GM12872 (cell line): ENCODE results near the gene ILF2.

Source experiments
- TF ChIP-seq, protein P1 (sequence below): IDR thresholded peaks from 3 replicates; pipeline ENCODE4 v1.5.1; 2011; ENCODE audit warnings: low read depth, mild to moderate bottlenecking, low read length, moderate library complexity; ENCODE audit not compliant: insufficient read depth

Gene ILF2

GRCh38 chr1:153624965-153625611 is 45.7 kb downstream of the ILF2 start:
- TF ChIP-seq, protein P1, sequence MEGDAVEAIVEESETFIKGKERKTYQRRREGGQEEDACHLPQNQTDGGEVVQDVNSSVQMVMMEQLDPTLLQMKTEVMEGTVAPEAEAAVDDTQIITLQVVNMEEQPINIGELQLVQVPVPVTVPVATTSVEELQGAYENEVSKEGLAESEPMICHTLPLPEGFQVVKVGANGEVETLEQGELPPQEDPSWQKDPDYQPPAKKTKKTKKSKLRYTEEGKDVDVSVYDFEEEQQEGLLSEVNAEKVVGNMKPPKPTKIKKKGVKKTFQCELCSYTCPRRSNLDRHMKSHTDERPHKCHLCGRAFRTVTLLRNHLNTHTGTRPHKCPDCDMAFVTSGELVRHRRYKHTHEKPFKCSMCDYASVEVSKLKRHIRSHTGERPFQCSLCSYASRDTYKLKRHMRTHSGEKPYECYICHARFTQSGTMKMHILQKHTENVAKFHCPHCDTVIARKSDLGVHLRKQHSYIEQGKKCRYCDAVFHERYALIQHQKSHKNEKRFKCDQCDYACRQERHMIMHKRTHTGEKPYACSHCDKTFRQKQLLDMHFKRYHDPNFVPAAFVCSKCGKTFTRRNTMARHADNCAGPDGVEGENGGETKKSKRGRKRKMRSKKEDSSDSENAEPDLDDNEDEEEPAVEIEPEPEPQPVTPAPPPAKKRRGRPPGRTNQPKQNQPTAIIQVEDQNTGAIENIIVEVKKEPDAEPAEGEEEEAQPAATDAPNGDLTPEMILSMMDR: no peak

DNA sequence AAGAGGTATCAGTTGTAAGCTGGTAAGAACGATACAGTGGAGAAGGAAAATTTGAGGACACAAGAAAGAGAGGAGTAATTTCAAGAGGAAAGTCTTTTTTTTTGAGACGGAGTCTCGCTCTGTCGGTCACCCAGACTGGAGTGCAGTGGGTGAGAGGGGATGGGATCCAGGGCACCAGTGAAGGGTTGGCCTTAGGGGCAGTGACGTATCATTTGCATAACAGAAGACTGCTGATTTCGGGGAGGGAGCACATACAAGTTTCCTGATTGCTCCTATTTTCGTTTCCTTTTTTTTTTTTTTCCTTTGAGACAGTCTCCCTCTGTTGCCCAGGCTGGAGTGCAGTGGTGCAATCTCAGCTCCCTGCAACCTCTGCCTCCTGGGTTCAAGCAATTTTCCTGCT is 47.7 kb downstream of the ILF2 start:
- TF ChIP-seq, protein P1: no peak

GRCh38 chr1:153619171-153619570 is 51.6 kb downstream of the ILF2 start:
- TF ChIP-seq, protein P1: no peak

DNA sequence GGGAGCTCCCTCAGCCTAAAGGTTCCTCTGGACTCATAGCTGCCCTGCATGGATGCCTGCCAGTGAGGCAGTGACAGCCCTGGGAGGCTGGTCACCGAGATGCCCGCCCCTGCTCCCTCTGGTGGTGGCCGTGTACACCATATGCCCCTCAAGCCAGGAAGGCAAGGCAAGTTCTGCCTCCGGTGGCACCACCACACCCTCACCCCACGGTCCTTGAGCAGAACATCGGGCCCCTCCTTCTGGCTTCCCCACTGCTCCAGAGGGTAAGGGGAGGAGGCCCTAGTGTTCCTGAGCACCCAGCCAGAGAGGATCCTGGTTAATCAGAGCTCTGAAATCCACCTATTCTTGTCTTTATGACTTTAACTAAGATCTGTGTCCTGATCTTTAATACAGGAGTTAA is 53.1 kb downstream of the ILF2 start:
- TF ChIP-seq, protein P1: peak; percentile 92

DNA sequence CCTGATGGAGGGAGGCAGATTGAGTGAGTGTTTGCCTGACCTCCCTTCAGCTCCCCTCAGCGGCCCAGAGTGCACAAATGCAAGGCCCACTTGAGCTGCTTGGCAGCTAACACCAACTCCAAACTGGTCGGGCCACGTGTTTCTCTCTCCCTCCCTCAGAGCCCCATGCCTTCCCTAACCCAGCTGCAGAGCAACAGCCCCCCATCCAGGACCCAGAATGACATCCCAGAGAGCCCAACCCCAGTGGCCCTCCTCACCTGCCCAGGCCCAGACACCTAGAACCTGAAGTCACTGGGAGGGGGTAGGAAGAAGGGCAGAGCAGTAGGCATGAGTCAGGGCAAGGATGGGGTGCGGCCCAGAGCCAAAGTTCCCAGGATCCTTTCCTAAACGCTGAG is 53.9 kb downstream of the ILF2 start:
- TF ChIP-seq, protein P1: no peak

DNA sequence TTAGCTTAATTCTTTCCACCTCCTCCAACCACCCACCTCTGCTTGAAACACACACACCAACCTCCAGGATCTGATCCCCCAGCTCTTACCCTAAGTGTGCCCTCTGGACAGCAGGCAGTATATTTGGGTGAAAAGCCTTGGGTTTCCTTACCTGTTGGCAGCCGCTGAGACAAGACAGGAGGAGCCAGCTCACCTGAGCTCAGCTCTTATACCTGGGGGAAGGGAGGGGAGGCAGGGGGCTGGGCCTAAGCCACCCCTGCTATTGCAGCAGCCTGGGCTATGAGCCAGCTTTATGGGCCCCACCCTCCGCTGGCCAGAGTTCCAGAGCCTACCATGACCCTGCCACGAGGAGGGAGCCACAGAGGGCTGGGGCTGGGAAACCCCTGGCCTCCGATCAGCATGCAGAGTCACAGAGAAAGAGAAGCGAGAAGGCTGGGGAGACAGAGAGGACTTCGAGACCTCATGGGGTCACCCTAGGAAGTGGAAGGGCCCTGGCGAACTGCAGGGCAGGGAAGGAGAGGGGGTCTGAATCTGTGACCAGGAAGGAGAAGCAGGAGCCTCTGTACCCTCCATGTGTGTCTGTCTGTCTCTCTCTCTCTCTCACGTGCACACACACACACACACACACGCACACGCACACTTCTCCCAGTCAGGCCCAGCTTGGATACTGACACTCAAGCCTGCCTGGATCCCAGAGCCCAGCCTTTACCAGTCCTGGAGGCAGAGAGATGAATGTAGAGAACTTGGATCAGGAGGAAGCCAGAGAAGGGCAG is 54.5 kb downstream of the ILF2 start, which contains the start of gene S100A14:
Gene S100A14 (minus strand): TSS at position 182 of the 773 bp plus-strand sequence. CDS start 467 bp downstream, outside the sequence.
- TF ChIP-seq, protein P1: no peak

- TF ChIP-seq, protein P1: no peak
Measured at GRCh38 chr1:153615406-153615805, 55.4 kb downstream of the ILF2 start.
